ENCODE data around the gene FGD6. TPM values are rescaled to one million over a fixed set of nuclear protein-coding genes. Genes with fewer than 3 reads are reported as not detected.

The FGD6 gene
- total and polyA plus RNA-seq, 2 donors (not counting 1 experiment from before 2014, with no cell fraction given), result 1.2 to 8.4 TPM

DNA sequence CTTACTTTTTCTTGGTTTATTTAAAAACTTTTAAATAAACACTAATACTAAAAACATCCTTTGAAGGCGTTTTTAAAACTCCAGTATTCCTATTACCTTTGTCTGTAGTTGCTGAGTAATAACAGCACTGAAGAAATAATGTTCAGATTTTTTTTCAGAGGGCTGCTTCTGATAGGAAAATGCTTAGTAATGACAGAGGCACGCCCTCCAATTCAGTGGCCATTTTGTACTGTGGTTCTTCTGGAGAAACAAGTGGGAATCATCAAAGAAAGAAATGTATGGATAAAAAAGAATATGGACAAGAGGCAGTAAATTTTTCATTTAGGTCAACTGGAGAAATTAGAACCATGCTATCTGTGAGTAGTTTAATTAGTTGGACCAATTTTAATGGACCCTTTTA lies 13.9 kb upstream of the FGD6 start:
- ChIA-PET POLR2A (no interaction called here), CTCF (interaction anchor here (1.4 kb wide), 1 partner anchor 14 kb away, joined by 4 read pairs; the partner anchor contains the start of genes FGD6 and VEZT)
- no peaks in the 10 kb centered on the region for H3K9me3 ChIP-seq (ENCODE audit: control extremely low read depth in 1 of 3, control insufficient read depth in 2 of 3, insufficient read depth in 1 of 3, low read length in 2 of 3)
- Mint-ChIP-seq H3K4me1 (peaks cover 21% of the 10 kb centered on the region), H3K4me3 (no peak overlapping the region), H3K9me3 (ENCODE audit: insufficient read depth) (no peaks in the 10 kb centered on the region), H3K27ac (no peak overlapping the region), H3K27me3 (no peaks in the 10 kb centered on the region)
- H3K9ac ChIP-seq (ENCODE audit: low read length), result no peak overlapping the region
- no peak overlapping the region for H3K4me2 ChIP-seq (replicated peaks; ENCODE audit: low read depth, low read length, poor library complexity, severe bottlenecking)
- ATAC-seq (ENCODE audit: low read depth) (no peak), DNase-seq (no peak)
- no peak overlapping the region for H3K27ac ChIP-seq (ENCODE audit: low read length in 2 of 2)
- peaks cover 76% of the 10 kb centered on the region for H3K79me2 ChIP-seq (ENCODE audit: control insufficient read depth, insufficient read depth, low read length)
- intact Hi-C loops (cut with micrococcal nuclease), result no loop called here
- peaks cover 15% of the 10 kb centered on the region for H4K20me1 ChIP-seq (ENCODE audit: control insufficient read depth, insufficient read depth, low read length, poor library complexity, severe bottlenecking)
- TF ChIP-seq, protein P1, sequence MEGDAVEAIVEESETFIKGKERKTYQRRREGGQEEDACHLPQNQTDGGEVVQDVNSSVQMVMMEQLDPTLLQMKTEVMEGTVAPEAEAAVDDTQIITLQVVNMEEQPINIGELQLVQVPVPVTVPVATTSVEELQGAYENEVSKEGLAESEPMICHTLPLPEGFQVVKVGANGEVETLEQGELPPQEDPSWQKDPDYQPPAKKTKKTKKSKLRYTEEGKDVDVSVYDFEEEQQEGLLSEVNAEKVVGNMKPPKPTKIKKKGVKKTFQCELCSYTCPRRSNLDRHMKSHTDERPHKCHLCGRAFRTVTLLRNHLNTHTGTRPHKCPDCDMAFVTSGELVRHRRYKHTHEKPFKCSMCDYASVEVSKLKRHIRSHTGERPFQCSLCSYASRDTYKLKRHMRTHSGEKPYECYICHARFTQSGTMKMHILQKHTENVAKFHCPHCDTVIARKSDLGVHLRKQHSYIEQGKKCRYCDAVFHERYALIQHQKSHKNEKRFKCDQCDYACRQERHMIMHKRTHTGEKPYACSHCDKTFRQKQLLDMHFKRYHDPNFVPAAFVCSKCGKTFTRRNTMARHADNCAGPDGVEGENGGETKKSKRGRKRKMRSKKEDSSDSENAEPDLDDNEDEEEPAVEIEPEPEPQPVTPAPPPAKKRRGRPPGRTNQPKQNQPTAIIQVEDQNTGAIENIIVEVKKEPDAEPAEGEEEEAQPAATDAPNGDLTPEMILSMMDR (IDR thresholded peaks at IDR 0.05), result no peak
- TF ChIP-seq EZH2 (IDR thresholded peaks at IDR 0.05; ENCODE audit: borderline replicate concordance, insufficient read depth, low read depth, low read length, poor library complexity, severe bottlenecking), result no peak
- H3K27me3 ChIP-seq (replicated peaks in 1 of 4; ENCODE audit: control extremely low read depth in 1 of 4, control insufficient read depth in 3 of 4, insufficient read depth in 4 of 4, low read length in 3 of 4), result no peaks in the 10 kb centered on the region
- peaks cover 0 to 6% of the 10 kb centered on the region in 2 donors for H3K4me1 ChIP-seq (ENCODE audit: control insufficient read depth in 2 of 2, insufficient read depth in 2 of 2, low read length in 2 of 2)
- H3K36me3 ChIP-seq (replicated peaks in 1 of 2; ENCODE audit: control extremely low read depth in 1 of 2, control insufficient read depth in 1 of 2, extremely low read depth in 1 of 2, insufficient read depth in 2 of 2, low read length in 1 of 2), result peaks cover 0 to 2% of the 10 kb centered on the region in 2 experiments
- no peak overlapping the region for H3K4me3 ChIP-seq (ENCODE audit: control extremely low read depth in 1 of 5, extremely low read depth in 1 of 5, insufficient read depth in 1 of 5, low read depth in 2 of 5, low read length in 4 of 5)
- H2AFZ ChIP-seq (ENCODE audit: insufficient read depth, low read depth, low read length, poor library complexity, severe bottlenecking), result no peak overlapping the region
- WGBS (ENCODE audit: insufficient coverage), result 100% methylated on average over 1 of the region's 2 CpGs

DNA sequence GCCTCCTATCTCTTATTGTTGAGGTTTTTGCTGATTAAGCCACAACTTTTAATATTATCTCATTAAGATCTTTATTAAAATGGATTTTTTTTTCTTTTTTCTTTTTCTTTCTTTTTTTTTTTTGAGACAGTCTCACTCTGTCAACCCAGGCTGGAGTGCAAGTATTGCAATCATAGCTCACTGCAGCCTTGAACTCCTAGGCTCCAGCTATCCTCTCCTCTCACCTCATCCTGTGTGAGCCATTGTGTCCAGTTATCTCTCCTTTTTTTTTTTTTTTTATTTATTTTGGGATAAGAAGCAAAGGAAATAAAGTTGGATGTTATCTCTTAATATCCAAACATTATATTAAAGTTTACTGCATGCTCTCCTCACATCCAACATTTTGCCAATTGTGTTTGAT lies 13.0 kb upstream of the FGD6 start:
- no peak overlapping the region for H3K27ac Mint-ChIP-seq
- ChIA-PET POLR2A (no interaction called here), CTCF (no interaction called here)
- Histone ChIP-seq H3K79me2 (ENCODE audit: control insufficient read depth, insufficient read depth, low read length) (peaks cover 83% of the 10 kb centered on the region), H3K9me3 (ENCODE audit: control extremely low read depth in 1 of 3, control insufficient read depth in 2 of 3, insufficient read depth in 1 of 3, low read length in 2 of 3) (no peaks in the 10 kb centered on the region), H4K20me1 (ENCODE audit: control insufficient read depth, insufficient read depth, low read length, poor library complexity, severe bottlenecking) (peaks cover 15% of the 10 kb centered on the region), H3K36me3 (replicated peaks in 1 of 2; ENCODE audit: control extremely low read depth in 1 of 2, control insufficient read depth in 1 of 2, extremely low read depth in 1 of 2, insufficient read depth in 2 of 2, low read length in 1 of 2) (peaks cover 0 to 2% of the 10 kb centered on the region in 2 experiments), H3K4me3 (ENCODE audit: control extremely low read depth in 1 of 5, extremely low read depth in 1 of 5, insufficient read depth in 1 of 5, low read depth in 2 of 5, low read length in 4 of 5) (no peak overlapping the region), H3K4me2 (replicated peaks; ENCODE audit: low read depth, low read length, poor library complexity, severe bottlenecking) (peak overlapping the region; percentile 13), H3K9ac (ENCODE audit: low read length) (no peak overlapping the region), H3K4me1 (ENCODE audit: control insufficient read depth in 2 of 2, insufficient read depth in 2 of 2, low read length in 2 of 2) (peaks cover 0 to 6% of the 10 kb centered on the region in 2 donors), H3K27ac (ENCODE audit: low read length in 2 of 2) (no peak overlapping the region), H3K27me3 (replicated peaks in 1 of 4; ENCODE audit: control extremely low read depth in 1 of 4, control insufficient read depth in 3 of 4, insufficient read depth in 4 of 4, low read length in 3 of 4) (no peaks in the 10 kb centered on the region), H2AFZ (ENCODE audit: insufficient read depth, low read depth, low read length, poor library complexity, severe bottlenecking) (no peak overlapping the region)
- ATAC-seq (ENCODE audit: low read depth), result no peak
- intact Hi-C loops (cut with micrococcal nuclease), result no loop called here
- H3K4me3 Mint-ChIP-seq, result no peak overlapping the region
- TF ChIP-seq, protein P1 (IDR thresholded peaks at IDR 0.05), result no peak
- TF ChIP-seq EZH2 (IDR thresholded peaks at IDR 0.05; ENCODE audit: borderline replicate concordance, insufficient read depth, low read depth, low read length, poor library complexity, severe bottlenecking), result no peak
- DNase-seq, result no peak
- H3K27me3 Mint-ChIP-seq, result no peaks in the 10 kb centered on the region
- H3K9me3 Mint-ChIP-seq (ENCODE audit: insufficient read depth), result no peaks in the 10 kb centered on the region
- H3K4me1 Mint-ChIP-seq, result peaks cover 21% of the 10 kb centered on the region
